ENCODE results near the gene IMMP2L.
"Not testable (repeated sequence)": the region's sequence is repeated elsewhere in the genome, so short reads cannot be mapped to it uniquely, and the experiment has no call there.

Gene IMMP2L

GRCh38 chr7:111561904-111562732 lies at the start of gene IMMP2L:
Gene IMMP2L, minus strand, starts transcription at chr7:111562492.
- peak; percentile 93 for DNase-seq

GRCh38 chr7:111609483-111610254 lies 47.4 kb upstream of the IMMP2L start:
- DNase-seq: not testable (repeated sequence)

GRCh38 chr7:111607621-111608020 lies 45.3 kb upstream of the IMMP2L start:
- DNase-seq: no peak

GRCh38 chr7:111605246-111605645 lies 43.0 kb upstream of the IMMP2L start:
- no peak for DNase-seq

GRCh38 chr7:111600091-111600490 lies 37.8 kb upstream of the IMMP2L start:
- no peak for DNase-seq

DNA sequence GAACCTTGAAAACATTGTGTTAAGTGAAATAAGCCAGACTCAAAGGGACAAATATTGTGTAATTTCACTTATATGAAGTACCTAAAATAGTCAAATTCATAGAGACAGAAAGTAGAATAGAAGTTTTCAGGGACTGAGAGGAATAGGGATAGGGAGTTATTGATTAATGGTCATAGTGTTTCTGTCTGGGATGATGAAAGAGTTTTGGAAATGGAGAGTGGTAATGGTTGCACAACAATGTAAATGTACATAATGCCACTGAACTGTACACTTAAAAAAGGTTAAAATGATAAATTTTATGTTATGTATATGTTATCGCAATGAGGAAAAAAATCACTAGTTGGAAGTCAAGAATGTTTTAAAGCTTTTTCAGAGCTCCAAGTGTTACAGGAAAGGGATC lies 33.5 kb upstream of the IMMP2L start:
- no peak for DNase-seq

DNA sequence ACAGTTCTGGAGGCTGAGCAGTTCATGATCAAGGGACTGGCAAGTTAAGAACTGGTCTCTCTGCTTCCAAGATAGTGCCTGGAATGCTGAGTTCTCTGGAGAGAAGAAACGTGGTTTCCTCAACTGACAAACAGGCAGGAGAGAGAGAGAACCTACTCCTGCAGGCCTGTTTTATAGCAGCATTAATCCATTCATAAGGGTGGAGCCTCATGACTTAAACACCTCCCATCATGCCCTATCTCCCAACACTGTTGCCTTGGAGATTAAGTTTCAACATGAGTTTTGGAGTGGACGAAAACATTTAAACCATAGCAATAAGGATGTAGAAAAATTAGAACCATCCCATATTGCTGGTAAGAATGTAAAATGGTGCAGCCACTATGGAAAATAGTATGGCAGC lies 32.3 kb upstream of the IMMP2L start:
- DNase-seq: no peak

GRCh38 chr7:111593343-111593742 lies 31.1 kb upstream of the IMMP2L start:
- no peak for DNase-seq

DNA sequence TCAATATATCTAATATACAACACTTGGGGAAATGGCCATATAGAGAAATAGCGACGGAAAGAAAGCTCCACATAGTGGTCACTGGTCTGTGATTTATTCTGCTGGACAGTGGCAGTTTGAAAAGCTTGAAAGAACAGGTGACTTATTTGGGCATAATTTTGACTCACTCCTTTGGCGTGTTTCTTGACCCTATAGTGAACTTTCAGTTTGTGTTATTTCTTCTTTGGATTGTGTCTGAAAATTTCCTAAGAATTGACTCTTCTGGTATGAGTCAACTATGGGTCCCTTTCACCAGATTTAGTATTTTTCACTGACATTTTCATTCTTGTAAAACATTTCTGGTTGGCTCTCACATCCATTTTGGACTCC lies 25.8 kb upstream of the IMMP2L start:
- DNase-seq: no peak

GRCh38 chr7:111587410-111588064 lies 25.2 kb upstream of the IMMP2L start:
- no peak for DNase-seq

- no peak for DNase-seq
These were observed 24.6 kb upstream of the IMMP2L start for GRCh38 chr7:111586711-111587409.

DNA sequence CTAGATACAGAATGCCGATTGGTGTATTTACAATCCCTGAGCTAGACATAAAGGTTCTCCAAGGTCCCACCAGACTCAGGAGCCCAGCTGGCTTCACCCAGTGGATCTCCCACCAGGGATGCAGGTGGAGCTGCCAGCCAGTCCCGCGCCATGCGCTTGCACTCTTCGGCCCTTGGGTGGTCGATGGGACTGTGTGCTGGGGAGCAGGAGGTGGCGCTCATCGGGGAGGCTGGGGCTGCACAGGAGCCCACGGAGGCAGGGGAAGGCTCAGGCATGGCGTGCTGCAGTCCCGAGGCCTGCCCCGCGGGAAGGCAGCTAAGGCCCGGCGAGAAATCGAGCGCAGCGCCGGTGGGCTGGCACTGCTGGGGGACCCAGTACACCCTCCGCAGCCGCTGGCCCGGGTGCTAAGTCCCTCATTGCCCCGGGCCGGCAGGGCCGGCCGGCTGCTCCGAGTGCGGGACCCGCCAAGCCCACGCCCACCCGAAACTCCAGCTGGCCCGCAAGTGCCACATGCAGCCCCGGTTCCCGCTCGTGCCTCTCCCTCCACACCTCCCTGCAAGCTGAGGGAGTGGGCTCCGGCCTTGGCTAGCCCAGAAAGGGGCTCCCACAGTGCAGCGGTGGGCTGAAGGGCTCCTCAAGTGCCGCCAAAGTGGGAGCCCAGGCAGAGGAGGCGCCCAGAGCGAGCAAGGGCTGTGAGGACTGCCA lies 19.6 kb upstream of the IMMP2L start:
- DNase-seq: not testable (repeated sequence)

DNA sequence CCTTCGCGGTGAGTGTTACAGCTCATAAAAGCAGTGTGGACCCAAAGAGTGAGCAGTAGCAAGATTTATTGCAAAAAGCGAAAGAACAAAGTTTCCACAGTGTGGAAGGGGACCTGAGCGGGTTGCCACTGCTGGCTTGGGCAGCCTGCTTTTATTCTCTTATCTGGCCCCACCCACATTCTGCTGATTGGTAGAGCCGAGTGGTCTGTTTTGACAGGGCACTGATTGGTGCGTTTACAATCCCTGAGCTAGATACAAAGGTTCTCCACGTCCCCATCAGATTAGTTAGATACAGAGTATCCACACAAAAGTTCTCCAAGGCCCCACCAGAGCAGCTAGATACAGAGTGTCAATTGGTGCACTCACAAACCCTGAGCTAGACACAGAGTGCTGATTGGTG lies 18.9 kb upstream of the IMMP2L start:
- not testable (repeated sequence) for DNase-seq

DNA sequence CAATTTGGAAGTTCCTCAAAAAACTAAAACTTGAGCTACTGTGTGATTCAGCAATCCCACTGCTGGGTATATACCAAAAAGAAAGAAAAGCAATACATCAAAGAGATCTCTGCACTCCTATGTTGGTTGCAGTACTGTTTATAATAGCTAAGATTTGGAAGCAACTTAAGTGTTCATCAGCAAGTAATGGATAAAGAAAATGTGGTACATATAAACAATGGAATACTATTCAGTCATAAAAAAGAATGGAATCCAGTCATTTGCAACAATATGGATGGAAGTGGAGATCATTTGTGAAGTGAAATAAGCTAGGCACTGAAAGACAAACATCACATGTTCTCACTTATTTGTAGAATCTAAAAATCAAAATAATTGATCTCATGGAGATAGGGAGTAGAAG lies 16.5 kb upstream of the IMMP2L start:
- no peak for DNase-seq

GRCh38 chr7:111571720-111572119 lies 9.4 kb upstream of the IMMP2L start:
- no peak for DNase-seq

- no peak for DNase-seq
These were observed 6.7 kb upstream of the IMMP2L start for GRCh38 chr7:111568870-111569462.

DNA sequence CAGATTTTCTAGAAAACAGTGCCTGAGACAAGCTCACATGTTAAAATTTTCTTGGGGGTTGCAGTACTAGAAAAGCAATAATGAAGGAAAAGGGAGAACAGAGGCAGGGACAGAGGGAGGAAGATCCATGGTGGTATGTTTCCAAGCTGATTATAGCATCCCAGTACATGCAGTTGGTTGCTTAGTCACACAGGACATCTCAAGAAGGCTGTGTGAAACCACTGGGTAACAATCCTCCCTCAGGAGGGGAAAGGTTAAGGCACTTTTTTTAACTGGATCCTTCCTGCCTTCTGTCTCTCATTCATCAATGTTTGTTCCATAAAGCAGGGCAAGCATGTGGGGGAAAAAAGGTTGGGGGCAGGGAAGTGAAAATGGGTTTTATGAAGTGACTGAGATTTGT lies 6.1 kb upstream of the IMMP2L start:
- no peak for DNase-seq

DNA sequence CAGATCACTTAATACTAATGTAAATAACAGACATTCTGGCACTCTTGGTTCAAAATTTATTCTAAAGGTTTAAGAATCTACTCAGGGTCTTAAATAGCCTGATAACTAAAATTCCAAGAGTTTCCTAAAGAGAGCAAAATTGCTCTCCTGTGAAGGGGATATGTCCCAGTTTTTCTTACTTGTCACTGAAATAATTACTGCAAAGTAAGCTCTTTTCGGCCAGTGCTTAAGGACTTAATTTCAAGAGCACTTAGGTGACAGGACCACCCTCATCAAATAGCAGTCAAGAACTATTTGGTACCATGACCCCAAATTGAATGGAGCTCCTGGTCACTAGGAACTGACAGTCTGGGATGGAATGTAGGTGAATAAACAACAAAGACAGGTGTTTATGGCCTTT lies 1.8 kb upstream of the IMMP2L start:
- no peak for DNase-seq

GRCh38 chr7:111561654-111561903 lies 713 bp downstream of the IMMP2L start:
- no peak for DNase-seq

DNA sequence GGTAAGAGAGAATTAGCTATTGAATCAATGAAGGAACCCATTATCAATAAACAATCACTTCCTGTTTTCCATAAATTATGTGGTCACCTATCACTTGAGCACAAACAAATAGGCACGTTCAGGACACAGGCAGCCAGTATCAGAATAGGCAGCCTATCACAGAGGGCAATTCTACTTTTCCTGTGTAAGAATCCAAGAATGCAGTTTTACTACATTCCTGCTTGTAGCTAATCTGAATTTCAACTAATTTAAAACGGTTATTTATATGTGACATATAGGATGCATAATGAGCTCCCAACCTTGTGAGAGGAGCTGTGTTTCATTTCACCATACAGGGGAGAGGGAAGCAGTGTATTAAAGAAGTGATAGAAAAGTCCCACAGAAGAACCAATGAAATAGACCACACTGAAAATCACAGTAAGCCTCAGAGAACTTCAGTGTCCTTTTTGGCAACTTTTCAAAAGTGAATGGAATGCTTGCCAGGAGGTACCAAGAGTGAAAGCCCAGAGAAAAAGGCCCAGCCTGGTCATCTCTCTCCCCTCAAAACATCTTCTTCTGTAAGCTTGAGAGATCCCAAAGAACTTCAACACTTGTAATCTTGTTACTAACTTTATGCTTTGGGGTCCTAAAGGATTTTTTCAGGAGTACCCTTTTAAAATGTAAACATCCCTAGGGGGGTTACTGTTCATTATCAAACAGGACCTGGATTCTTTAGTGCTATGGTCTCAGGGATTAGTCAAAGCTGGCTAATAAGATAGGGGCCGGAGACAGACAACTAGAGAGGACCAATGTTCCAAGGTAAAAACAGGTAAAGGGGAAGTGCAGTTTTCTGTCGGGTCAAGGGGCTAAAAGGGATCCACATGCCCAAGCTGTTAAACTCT lies 1.3 kb downstream of the IMMP2L start:
- no peak for DNase-seq

DNA sequence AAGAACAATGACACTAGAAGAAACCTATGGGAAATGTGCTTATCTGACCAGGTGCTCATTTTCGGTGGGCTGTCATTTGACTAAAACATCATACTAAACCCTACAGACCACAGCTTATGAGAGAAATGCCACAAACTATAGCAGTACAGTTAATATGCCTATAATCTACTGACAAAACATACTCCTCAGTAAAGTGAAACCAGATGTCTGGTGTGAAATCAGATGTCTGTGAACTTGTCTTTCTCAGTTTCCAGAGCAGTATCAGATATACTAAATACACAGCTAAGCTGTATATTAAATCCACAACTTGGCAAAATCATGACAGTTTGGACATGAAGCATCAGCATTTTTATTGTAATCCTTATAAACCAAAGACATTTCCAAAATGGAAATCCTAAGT lies 3.3 kb downstream of the IMMP2L start:
- no peak for DNase-seq
